Cortex of kidney (tissue), 1 donor: ENCODE results near the gene CDC16.
"Not testable (repeated sequence)": the region's sequence is repeated elsewhere in the genome, so short reads cannot be mapped to it uniquely, and the experiment has no call there.

Experiments used
- DNase-seq: peaks from one replicate; lab custom pipeline; 2025; lab: John Stamatoyannopoulos, UW

The CDC16 gene, protein sequence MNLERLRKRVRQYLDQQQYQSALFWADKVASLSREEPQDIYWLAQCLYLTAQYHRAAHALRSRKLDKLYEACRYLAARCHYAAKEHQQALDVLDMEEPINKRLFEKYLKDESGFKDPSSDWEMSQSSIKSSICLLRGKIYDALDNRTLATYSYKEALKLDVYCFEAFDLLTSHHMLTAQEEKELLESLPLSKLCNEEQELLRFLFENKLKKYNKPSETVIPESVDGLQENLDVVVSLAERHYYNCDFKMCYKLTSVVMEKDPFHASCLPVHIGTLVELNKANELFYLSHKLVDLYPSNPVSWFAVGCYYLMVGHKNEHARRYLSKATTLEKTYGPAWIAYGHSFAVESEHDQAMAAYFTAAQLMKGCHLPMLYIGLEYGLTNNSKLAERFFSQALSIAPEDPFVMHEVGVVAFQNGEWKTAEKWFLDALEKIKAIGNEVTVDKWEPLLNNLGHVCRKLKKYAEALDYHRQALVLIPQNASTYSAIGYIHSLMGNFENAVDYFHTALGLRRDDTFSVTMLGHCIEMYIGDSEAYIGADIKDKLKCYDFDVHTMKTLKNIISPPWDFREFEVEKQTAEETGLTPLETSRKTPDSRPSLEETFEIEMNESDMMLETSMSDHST

DNA sequence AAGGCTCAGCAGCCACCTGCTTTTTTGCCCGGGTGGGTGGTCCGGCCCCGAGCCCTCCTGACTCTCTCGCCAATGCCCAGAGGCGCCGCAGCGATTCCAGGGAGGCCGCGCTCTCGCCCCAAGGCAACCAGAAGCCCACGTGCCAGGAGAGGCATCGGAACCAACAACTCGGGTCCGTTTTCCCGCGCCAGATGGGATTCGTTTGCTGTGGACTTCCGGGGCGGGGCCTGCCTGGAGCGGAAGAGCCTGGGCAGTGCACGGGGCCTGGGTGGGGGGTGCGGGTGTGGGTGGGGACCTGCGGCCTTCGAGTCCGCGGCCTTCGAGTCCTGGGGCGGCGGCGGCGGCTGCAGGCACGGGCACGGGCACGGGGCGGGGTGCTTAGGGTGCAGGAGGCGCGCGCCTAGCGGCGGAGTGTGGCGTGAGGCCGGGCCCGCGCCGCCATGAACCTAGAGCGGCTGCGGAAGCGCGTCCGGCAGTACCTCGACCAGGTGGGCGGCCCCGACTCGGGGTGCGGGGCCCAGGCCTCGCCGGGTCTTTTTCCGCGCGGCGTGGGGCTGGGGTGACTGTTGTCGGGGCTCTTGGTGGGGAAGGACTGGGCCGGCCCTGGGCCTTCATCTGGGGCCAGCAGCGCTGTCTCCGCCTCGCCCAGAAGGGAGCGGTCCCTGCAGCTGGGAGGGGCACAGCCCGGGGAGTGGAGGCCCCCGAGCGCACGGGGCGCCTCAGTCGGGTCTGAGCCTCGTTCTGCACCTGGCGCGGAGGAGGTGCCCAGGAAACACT, at the start of gene CDC16:
Gene CDC16, plus strand, starts transcription at position 253 of the 777 bp plus-strand sequence. Its CDS starts 188 bp downstream, at position 441.
- DNase-seq = no peak

DNA sequence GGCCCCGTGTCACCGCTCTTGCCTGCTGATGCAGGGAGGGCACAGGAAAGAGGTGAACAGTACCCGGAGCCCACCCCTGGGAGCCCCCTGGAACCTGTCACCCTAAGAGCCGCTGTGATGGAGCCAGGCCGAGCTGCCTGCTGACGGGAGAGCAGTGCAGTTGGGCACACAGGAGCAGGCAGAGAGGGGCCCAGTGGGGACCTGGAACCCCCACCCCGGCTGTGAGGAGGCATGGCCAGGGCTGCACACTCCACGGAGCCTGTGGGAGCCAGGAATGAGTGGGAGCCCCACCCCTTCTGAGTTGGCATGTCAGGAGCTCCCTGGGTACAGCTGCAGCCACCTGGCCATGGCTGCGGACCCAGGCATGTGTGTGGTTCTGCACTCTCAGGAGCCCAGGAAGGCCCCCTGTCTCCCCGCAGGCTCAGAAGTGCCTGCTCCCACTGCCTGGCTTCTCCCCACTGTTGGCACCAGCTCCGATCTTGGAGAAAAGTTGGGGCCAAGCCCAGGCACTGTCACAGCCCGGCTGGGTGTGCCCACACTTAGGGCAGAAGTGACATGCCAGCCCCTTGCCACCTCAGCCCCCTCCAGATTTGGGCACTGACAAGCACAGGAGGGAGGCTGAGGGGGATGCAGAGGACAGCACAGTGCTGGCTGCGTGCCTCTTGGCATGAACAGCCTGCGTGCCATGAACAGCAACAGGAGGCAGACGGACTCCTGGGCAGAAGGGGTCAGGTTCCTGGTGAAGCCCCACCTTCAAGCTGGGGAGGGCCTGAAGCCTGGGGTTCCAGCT, 49.3 kb upstream of the CDC16 start:
- DNase-seq = no peak

DNA sequence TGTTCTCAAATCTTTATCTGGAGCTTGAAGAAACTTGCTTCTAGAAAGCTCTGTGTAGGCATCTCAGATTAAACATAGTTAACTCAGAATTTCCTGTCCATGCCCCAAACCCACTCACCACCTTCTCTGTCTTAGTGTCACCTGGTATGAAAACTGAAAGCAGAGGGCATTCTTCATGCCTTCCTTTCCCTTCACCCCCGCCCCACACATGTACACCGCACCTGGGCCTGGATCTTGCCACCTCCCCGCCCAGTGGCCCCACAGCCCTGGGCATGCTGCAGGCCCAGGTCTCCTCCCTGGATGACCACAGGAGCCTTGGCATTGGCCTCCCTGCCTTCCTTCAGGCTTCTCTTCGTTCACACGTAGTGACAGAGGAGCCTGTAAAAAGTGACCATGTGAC, 39.8 kb upstream of the CDC16 start:
- no peak for DNase-seq

DNA sequence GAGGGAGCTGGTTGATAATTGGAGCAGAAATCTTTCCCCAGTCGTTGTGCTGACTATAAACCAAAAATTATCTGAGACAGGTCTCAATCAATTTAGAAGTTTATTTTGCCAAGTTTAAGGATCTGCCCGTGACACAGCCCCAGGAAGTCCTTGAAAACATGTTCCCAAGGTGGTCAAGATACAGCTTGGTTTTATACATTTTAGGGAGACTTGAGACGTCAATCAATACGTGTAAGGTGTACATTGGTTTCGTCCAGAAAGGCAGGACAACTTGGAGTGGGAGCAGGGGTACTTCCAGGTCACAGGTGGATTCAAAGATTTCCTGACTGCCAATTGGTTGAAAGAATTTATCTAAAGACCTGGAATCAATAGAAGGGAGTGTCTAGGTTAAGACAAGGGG, 38.1 kb upstream of the CDC16 start:
- no peak for DNase-seq

DNA sequence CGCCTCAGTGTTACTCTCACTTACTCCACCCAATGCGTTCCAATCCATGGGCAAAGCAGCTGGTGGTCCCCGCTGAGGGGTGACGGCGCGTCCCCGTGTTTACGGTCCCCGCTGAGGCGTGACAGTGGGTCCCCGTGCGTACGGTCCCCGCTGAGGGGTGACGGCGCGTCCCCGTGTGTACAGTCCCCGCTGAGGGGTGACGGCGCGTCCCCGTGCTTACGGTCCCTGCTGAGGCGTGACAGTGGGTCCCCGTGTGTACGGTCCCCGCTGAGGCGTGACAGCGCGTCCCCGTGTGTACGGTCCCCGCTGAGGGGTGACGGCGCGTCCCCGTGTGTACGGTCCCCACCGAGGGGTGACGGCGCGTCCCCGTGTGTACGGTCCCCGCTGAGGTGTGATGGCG, 36.1 kb upstream of the CDC16 start:
- no peak for DNase-seq

DNA sequence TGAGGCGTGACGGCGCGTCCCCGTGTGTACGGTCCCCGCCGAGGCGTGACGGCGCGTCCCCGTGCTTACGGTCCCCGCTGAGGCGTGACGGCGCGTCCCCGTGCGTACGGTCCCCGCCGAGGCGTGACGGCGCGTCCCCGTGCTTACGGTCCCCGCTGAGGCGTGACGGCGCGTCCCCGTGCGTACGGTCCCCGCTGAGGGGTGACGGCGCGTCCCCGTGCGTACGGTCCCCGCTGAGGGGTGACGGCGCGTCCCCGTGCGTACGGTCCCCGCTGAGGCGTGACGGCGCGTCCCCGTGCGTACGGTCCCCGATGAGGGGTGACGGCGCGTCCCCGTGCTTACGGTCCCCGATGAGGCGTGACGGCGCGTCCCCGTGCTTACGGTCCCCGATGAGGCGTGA, 35.2 kb upstream of the CDC16 start:
- not testable (repeated sequence) for DNase-seq

DNA sequence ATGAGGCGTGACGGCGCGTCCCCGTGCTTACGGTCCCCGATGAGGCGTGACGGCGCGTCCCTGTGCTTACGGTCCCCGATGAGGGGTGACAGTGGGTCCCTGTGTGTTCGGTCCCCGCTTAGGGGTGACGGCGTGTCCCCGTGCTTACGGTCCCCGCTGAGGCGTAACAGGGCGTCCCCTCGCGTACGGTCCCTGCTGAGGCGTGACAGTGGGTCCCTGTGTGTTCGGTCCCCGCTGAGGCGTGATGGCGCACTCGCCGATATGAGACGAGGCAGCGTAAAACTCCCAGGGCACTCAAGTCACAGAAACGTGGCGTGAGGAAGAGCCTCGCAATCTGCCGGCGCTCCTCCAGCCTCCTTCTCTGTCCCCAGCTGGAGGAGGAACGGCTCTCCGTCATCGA, 34.7 kb upstream of the CDC16 start:
- DNase-seq = no peak

DNA sequence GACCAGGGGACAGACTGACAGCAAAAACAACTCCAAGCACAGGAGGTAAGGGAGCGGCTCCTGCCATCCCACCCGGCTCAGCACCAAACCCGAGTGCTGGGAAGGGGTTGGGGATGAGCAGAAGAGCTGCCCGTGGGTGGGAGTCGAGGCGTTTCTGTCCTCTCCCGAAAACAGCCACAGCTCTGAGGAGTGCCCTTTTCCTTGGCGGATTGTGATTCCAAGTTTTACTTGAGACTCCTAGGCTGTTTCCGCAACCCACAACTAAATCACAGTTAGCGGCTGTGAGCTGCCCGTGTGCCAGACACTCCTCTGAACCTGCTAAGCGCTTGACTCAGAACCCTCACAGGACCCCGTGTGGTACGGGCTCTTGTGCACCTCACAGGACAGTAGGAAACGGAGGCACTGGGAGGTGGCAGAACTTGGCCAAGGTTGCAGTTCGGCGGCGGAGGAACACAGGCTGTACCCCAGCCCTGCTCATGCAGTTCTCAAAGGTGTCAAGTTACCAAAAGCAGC, 34.2 kb upstream of the CDC16 start:
- DNase-seq = no peak

DNA sequence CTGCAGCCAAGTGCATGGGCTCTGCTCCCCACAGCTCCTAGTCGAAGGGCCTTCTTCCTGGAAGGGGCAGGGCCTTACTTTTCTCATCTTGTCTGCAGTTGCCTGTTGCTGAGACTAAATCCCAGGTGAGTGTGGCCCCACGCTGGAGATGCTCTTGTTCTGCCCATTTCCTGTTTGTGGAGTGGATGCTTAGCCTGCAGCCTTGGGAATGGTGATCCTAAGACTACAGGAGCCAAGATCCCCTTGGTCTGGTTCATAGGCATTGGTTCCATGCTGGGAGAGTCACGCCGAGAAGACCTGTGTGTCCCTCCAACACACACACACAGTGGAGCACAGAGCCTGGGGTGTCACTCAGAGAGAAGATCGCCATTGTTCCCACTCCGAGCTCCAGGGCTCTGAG, 32.1 kb upstream of the CDC16 start:
- no peak for DNase-seq

DNA sequence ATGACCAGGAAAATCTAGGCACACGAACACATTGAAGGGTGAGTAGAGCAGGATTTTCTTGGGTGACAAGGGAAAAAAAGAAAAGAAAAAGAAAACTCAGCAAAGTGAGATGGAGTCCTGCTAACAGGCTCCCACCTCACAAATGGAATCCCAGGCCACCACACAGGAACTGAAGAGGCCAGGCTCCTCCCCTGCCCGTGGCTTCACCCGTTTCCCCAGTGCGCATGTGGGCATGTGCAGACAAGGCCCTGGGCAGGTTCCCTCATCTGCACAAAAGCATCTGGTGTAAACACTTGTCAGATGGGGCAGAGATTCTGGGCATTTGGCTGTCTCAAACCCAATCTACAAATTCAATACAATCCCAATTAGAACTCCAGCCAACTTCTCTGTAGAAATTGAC, 31.2 kb upstream of the CDC16 start:
- DNase-seq = no peak

DNA sequence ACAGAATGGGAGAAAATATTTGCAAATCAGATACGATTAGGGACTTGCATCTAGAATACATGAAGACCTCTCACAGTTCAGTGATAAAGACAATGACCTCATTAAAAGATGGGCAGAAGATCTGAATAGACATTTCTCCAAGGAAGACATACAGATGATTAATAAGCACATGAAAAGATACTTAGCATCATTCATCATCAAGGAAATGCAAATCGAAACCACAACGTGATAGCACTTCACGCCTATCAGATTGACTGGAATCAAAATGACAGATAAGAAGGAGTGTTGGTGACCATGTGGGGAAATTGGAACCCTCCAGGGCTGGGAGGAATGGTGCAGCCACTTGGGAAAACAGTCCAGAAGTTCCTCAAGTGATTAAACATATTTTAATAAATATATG, 29.8 kb upstream of the CDC16 start:
- no peak for DNase-seq

DNA sequence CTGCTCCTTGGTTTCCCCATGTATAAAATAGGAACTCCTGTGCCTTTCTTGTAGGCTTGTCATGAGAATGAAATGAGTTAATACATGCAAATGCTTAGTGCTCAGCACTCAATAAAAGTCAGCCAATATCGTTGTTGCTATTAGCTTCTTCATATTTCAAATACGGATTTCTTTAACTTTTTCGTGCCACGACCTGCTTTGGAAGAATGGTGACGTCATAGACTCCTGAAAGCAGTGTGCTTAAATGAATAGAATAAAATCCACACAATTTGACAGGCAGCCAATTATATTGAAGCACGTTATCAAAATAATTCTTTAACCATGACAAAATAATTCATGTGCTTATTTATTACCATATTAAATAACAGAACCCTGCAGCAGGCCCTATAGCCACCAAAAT, 26.6 kb upstream of the CDC16 start:
- DNase-seq = no peak

DNA sequence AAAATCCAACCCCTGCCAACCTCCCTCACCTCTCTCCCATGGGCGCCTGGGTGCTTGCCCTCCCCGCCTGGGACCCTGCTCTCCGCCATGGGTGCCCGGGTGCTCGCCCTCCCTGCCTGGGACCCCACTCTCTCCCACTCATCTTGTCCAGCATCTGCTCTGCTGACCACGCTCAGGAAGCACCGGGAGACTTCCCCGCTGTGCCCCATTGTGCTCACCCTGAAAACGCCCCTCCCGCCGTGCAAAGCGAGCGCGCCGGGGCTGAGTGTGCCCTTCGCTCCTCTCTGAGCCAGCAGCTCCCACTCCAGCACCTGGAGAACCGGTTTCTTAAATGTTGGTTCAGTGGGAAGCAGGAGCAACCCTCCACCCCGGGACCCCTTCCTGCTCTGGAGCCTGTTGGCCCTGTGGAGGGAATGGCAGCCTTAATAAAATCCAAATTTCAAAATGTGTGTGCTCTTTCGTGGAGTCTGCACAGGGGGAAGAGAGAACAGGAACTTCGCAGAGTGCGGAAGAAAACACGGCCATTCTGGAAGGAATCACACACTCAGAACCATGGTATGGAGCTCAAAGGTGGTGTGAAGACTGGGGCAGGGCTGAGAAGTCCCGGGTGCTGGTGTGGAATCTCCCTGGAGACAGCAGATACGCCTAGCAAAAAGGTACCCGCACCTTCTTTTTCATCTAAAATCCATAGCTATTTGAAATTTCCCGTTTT, 23.1 kb upstream of the CDC16 start:
- DNase-seq = no peak

DNA sequence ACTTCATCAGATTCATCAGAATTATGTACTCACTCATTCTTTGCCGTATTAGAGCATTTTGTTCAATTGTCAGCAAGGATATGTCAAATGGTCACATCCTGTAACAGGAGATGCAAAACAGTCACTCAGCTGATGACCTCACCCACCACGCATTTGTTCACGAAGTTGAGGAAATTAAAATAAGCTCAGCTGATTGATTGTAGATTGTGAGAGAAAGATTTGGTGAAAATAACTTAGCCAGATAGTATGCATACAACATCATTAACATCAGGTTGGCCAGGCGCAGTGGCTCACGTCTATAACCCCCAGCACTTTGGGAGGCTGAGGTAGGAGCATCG, 22.6 kb upstream of the CDC16 start:
- no peak for DNase-seq

DNA sequence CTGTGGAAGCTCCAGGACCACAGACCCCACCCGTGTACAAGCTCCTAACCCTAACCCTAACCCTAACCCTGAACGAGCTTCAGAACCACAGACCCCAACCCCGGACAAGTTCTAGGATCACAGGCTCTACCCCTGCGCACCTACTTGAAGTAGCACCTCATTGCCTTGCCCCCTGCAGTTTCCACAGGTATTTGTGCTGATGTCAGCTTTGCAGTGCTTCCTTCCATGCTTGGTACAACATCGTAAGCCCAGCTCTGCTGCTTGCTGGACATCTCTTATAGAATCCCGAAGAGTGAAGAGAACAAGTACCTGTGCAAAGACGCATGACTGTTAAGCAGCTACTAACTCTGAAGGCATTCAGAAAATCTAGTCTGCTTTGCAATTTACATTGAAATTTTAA, 20.7 kb upstream of the CDC16 start:
- no peak for DNase-seq

DNA sequence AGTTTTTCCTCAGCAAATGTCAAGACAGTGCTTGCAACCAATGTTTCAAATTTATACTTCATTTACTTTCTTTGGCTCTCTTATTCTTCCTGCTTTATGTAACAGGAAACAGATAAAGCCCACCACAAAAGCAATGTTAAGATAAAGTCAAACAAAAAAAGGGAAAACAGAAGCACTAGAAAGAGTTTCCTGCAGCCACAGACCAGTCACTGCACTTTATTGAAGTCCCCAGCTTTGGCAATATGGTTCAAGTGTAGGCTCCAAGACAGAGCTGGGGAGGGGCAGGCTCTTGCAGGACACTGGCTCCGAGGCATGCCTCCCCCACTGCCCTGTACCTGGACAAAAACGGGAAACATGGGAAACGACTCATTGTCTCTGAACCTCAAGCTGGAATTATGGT, 15.3 kb upstream of the CDC16 start:
- DNase-seq = no peak

DNA sequence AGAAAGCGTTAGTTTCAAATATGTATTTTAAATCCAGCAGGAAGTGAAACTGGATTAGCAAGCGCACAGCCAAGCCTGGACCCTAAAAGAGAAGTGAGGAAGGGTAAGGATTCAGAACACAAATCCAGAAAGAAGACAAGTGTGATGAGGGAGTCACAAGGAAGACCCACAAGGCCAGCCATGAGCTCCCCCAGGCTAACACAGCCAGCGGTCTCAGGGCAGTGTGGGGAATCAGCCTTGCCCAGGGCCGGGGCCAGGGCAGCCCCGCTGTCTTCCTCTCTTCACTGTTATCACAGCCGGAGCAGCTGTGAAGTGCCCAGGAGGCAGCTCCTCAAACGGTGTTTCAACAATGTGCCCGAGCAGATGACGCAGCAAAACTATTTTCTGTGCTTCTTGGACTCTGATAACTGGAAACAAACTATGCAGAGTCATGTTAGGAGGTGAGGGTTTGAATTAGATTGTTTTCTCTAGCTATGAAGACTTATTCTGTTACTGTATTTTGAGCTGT, 12.2 kb upstream of the CDC16 start:
- no peak for DNase-seq

DNA sequence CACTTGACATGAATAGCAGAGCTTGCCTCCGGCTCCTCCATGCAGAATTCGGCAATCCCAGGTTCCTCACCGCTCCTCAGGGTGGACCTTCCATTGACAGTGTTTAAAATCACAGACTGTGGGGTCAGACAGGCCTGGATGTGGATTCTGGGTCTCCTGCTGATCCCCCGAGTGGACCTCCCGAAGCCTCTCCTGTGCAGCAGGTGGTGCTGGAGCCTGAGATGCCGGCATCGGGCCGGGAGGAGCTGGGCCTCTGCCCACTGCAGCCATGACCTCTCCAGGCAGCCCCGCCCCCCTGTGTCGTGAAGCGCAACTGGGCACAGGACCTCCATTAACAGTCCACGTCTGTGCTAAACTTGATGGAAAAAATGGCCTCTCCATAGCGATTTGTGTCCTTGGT, 10.5 kb upstream of the CDC16 start:
- DNase-seq = no peak

DNA sequence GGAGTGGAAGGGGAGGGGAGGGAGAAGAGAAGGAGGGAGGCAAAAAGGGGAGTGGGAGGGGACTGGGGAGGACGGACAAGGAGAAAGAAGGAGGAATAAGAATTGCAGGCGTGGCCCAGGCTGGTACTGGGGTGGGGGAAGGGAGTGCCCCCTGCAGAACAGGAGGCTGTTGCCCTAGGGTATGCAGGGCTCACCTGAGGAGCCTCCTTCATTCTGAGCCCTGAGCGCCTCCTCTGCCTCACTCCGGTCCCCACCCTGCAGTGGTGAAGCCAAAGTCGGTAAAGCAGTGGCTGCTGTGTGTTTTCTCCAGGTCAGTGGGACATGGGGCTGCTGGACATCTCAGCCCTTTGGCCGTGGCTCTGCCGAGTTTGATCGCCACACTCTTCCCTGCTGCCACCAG, 9.1 kb upstream of the CDC16 start:
- DNase-seq = no peak

DNA sequence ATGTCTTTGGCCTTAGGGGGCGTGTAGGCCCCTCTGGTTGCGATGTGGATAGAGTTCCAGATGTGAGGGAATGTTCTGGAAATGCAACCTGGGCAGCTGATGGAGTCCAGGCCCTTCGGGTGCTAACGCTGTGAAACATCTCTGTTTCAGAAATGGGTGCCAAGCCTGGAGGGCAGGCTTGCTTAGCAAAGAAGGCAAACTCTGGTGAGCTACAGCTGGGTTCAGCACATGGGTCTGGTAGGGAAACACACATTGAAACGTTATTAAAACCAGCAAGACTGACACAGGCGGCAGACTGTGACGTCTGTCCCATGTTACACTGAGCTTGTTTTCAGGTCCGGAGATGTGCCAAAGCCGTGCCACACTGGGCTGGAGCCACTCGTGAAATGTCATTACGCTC, 8.6 kb upstream of the CDC16 start:
- DNase-seq = no peak

DNA sequence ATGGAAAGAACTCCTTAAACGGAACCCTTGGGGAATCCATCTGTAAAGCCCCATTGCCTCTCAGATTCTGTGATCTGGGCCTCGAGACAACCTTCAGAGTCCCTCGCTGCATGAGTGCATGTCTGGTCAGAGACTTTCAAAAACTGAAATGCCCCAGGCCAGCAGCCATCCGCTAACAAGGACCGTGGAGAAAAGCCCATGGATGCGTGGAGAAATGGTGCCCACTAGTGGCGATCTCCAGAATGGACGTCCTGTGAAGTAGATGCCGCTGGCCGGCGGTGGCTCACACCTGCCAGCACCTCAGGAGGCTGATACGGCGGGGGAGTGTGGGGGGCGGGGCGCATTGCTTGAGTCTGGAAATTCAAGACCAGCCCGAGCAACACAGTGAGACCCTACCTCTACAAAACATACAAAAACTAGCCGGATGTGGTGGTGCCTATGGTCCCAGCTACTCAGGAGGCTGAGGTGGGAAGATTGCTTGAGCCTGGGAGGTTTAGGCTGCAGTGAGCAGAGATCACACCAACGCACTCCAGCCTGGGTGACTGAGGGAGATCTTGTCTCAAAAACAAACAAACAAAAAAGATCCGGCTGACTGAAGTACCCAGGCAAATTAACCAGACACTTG, 7.9 kb upstream of the CDC16 start:
- no peak for DNase-seq
